ENCODE measurements around the gene FHIT. TPM values are rescaled to one million over a fixed set of nuclear protein-coding genes. Genes with fewer than 3 reads are reported as not detected.

The FHIT gene
- total and polyA plus RNA-seq, 2 of the 4 experiments (the other 2 are of a cell fraction): 0.07 TPM; not detected in 1

DNA sequence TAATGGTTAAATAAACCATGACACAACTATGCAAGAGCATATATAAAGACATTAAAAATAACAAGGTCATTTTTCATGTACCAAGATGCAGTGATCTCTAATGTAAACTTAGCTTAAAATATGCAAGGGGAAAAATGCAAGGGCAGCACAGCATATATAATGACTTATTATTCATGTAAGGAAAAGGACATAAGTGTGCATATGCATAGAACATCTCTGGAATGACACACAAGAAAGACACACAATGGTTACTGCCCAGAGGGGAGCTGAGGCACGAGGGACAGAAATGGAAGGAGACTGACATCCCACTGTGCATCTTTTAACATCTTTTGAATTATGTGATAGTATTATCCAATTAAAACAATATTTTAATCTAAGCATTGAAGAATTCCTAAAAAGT lies 79.0 kb downstream of the FHIT start:
- Histone ChIP-seq H3K14ac (replicated peaks; ENCODE audit: low read depth, low read length) (no peak overlapping the region), H3K4me2 (ENCODE audit: low read depth, low read length) (no peak overlapping the region), H2BK15ac (ENCODE audit: low read depth, low read length) (no peak overlapping the region), H3K36me3 (ENCODE audit: control insufficient read depth, insufficient read depth, low read length) (no peaks in the 10 kb centered on the region), H4K8ac (ENCODE audit: low read depth in 2 of 2, low read length in 2 of 2) (no peak overlapping the region), H2BK120ac (ENCODE audit: low read depth, low read length) (no peak overlapping the region), H3K4ac (ENCODE audit: low read depth, low read length) (no peak overlapping the region), H2AK9ac (replicated peaks; ENCODE audit: low read depth, low read length, poor library complexity) (no peak overlapping the region), H2BK20ac (ENCODE audit: low read depth, low read length) (no peak overlapping the region), H2AFZ (replicated peaks; ENCODE audit: low read length, poor library complexity) (no peak overlapping the region), H4K5ac (ENCODE audit: low read depth, low read length) (no peak overlapping the region), H3K56ac (ENCODE audit: extremely low read depth, insufficient read depth, low read length) (no peak overlapping the region), H3K9me1 (ENCODE audit: insufficient read depth, low read length) (no peaks in the 10 kb centered on the region), H3K18ac (ENCODE audit: low read depth, low read length) (no peak overlapping the region), H3K9me3 (ENCODE audit: control insufficient read depth, insufficient read depth, low read length) (no peaks in the 10 kb centered on the region), H3K23ac (ENCODE audit: low read depth, low read length) (no peak overlapping the region), H3K79me1 (ENCODE audit: low read depth in 1 of 2, low read length in 2 of 2) (no peaks in the 10 kb centered on the region), H4K91ac (ENCODE audit: insufficient read depth, low read depth, low read length) (no peak overlapping the region), H4K20me1 (ENCODE audit: insufficient read depth, low read length) (no peaks in the 10 kb centered on the region), H2AK5ac (ENCODE audit: low read depth, low read length) (no peak overlapping the region), H3K27ac (ENCODE audit: insufficient read depth, low read length) (no peak overlapping the region), H3K27me3 (ENCODE audit: control insufficient read depth, insufficient read depth, low read length) (no peaks in the 10 kb centered on the region), H3K4me3 (ENCODE audit: insufficient read depth, low read depth, low read length) (no peak overlapping the region), H3K9ac (ENCODE audit: low read depth, low read length) (no peak overlapping the region), H2BK5ac (ENCODE audit: low read depth, low read length, poor library complexity, severe bottlenecking) (no peak overlapping the region), H3K4me1 (ENCODE audit: control insufficient read depth, insufficient read depth, low read length) (no peaks in the 10 kb centered on the region)
- dilution Hi-C loops (cut with HindIII; ENCODE audit: low sequenced_read_pairs, unreplicated experiment): no loop called here
- TF ChIP-seq RFX5 (IDR thresholded peaks at IDR 0.05; ENCODE audit: low read depth, low read length): no peak
- TF ChIP-seq RAD21 (IDR thresholded peaks at IDR 0.05; ENCODE audit: low read length): no peak
- no peak for TF ChIP-seq MXI1 (IDR thresholded peaks at IDR 0.05; ENCODE audit: borderline replicate concordance, low read depth, low read length)
- BruUV-seq (replicated peaks): no TSS peak
- DNase-seq (no peak), ATAC-seq (ENCODE audit: low read depth) (no peak)
- intact Hi-C loops (cut with micrococcal nuclease): no loop called here
- ChIA-PET POLR2A (ENCODE audit: unreplicated experiment) (no interaction called here), CTCF (no interaction called here)
- in situ Hi-C loops (cut with MboI; ENCODE audit: low sequenced_read_pairs): no loop called here
- no CpG with 5 or more reads among the region's 1 CpG for WGBS, 2 experiments (ENCODE audit: extremely low coverage in 2 of 2, insufficient read length in 1 of 2)
